OCI-LY7 (cell line): Measurements from ENCODE around the gene ZFTA. TPM values are rescaled to one million over a fixed set of nuclear protein-coding genes. Genes with fewer than 3 reads are reported as not detected.

Experiments
- BruUV-seq: library from RNA; stranded (reverse); fragments of 400-500 nt; replicated peaks from 2 replicates; lab custom pipeline; 2021; lab: Mats Ljungman, UMichigan
- CTCF ChIA-PET: fragments of 300-600 bp; sonication (Branson Sonifier 250); formaldehyde crosslinking; loops from one replicate; lab custom pipeline; 2022; ENCODE audit warnings: antibody characterized with exemption; ENCODE audit not compliant: unreplicated experiment; lab: Charles Lee
- POLR2A ChIA-PET: fragments of 300-600 bp; sonication (Branson Sonifier 250); formaldehyde crosslinking; loops from one replicate; lab custom pipeline; 2022; ENCODE audit warnings: antibody characterized with exemption; lab: Charles Lee
- DNase-seq: peaks from one replicate; pipeline ENCODE4 v3.0.0-alpha.2; 2015; ENCODE audit warnings: low spot score
- H2AFZ ChIP-seq: fragments of 200-600 bp; sonication (generic), shearing (Covaris generic); 2 replicates; pipeline ENCODE4 v1.6.1; 2014; ENCODE audit warnings: mild to moderate bottlenecking, antibody characterized with exemption, low read length, moderate library complexity
- H3K27ac ChIP-seq: fragments of 200-600 bp; sonication (generic); 2 replicates; pipeline ENCODE4 v1.5.1; 2014; ENCODE audit warnings: mixed run types, low read depth, mild to moderate bottlenecking, moderate library complexity, low read length, inconsistent platforms; ENCODE audit not compliant: poor library complexity, severe bottlenecking
- H3K36me3 ChIP-seq: fragments of 200-600 bp; sonication (generic); 2 replicates; pipeline ENCODE4 v1.6.1; 2014; ENCODE audit warnings: mild to moderate bottlenecking, antibody characterized with exemption, low read length, moderate library complexity, mixed read lengths; ENCODE audit not compliant: insufficient read depth
- H3K4me1 ChIP-seq: fragments of 200-600 bp; sonication (generic); 2 replicates; pipeline ENCODE4 v1.5.1; 2014; ENCODE audit warnings: mild to moderate bottlenecking, low read length; ENCODE audit not compliant: insufficient read depth, poor library complexity, severe bottlenecking
- H3K4me2 ChIP-seq: fragments of 200-600 bp; sonication (generic); 2 replicates; pipeline ENCODE4 v1.6.1; 2014; ENCODE audit warnings: mild to moderate bottlenecking, low read length
- H3K4me3 ChIP-seq: fragments of 200-600 bp; sonication (generic); 2 replicates; pipeline ENCODE4 v1.5.1; 2014; ENCODE audit warnings: mild to moderate bottlenecking, low read depth, low read length; ENCODE audit not compliant: poor library complexity, severe bottlenecking
- H3K79me2 ChIP-seq: fragments of 200-600 bp; sonication (generic); 2 replicates; pipeline ENCODE4 v1.6.1; 2016; ENCODE audit warnings: low read depth, mild to moderate bottlenecking, low read length, moderate library complexity, mixed read lengths; ENCODE audit not compliant: insufficient read depth
- H3K9me2 ChIP-seq: fragments of 200-600 bp; sonication (generic); 2 replicates; pipeline ENCODE4 v1.6.1; 2016; ENCODE audit warnings: mild to moderate bottlenecking, low read length, mixed read lengths; ENCODE audit not compliant: insufficient read depth
- H3K9me3 ChIP-seq: fragments of 200-600 bp; sonication (generic); 2 replicates; pipeline ENCODE4 v1.6.1; 2014; ENCODE audit warnings: mild to moderate bottlenecking, mixed run types, low read length, mixed read lengths
- H4K20me1 ChIP-seq: fragments of 200-600 bp; sonication (generic); 2 replicates; pipeline ENCODE4 v1.6.1; 2014; ENCODE audit warnings: mild to moderate bottlenecking, antibody characterized with exemption, low read length, moderate library complexity, mixed read lengths; ENCODE audit not compliant: insufficient read depth
- CTCF ChIP-seq: fragments of 200-600 bp; sonication (generic); conservative IDR thresholded peaks from 2 replicates; pipeline ENCODE4 v1.5.1; 2014; ENCODE audit warnings: mild to moderate bottlenecking, antibody characterized with exemption, low read length, moderate library complexity, mixed read lengths
- EZH2phosphoT487 ChIP-seq: fragments of 200-600 bp; sonication (generic); IDR thresholded peaks from 2 replicates; pipeline ENCODE4 v1.6.1; 2018; ENCODE audit warnings: low read depth, borderline replicate concordance, mild to moderate bottlenecking, mixed run types, antibody characterized with exemption, low read length, moderate library complexity, mixed read lengths
- intact Hi-C: fragments of 100-400 bp; cut with micrococcal nuclease; formaldehyde crosslinking; loops from one replicate; pipeline ENCODE4 v1.10.0; 2022; ENCODE audit not compliant: unreplicated experiment
- total RNA-seq, 2 experiments: library from RNA; depleted of rRNA in 1 of 2; stranded (reverse); fragments of >200 nt in 1 of 2; shearing (Covaris generic) in 1 of 2; gene quantifications; 2 replicates each; pipeline ENCODE4 v1.2.3, GENCODE V29; 2014 to 2022

The ZFTA gene
- total RNA-seq, 2 experiments from 2014 or later, result 6.8 to 12.7 TPM

GRCh38 chr11:63756919-63757761 is 11.4 kb downstream of the ZFTA start:
- Histone ChIP-seq H3K27ac (no peak overlapping the region), H3K4me1 (no peaks in the 10 kb centered on the region), H3K9me2 (no peaks in the 10 kb centered on the region), H4K20me1 (no peaks in the 10 kb centered on the region), H3K4me3 (no peak overlapping the region), H3K4me2 (no peak overlapping the region), H3K36me3 (peaks cover 63% of the 10 kb centered on the region), H3K79me2 (no peaks in the 10 kb centered on the region), H2AFZ (no peak overlapping the region), H3K9me3 (no peaks in the 10 kb centered on the region)
- BruUV-seq, result no TSS peak
- no peak for DNase-seq
- TF ChIP-seq EZH2phosphoT487 (no peak), CTCF (no peak)
- intact Hi-C loops, result no loop called here
- ChIA-PET CTCF (no interaction called here), POLR2A (interaction anchor here (1.4 kb wide), 1 partner anchor 9 kb away, joined by 3 read pairs; no protein-coding TSS in a partner anchor)

- Histone ChIP-seq H3K9me2 (no peaks in the 10 kb centered on the region), H3K4me1 (no peaks in the 10 kb centered on the region), H3K9me3 (no peaks in the 10 kb centered on the region), H4K20me1 (no peaks in the 10 kb centered on the region), H3K79me2 (no peaks in the 10 kb centered on the region), H3K4me3 (no peak overlapping the region), H3K4me2 (no peak overlapping the region), H2AFZ (no peak overlapping the region), H3K36me3 (peaks cover 44% of the 10 kb centered on the region), H3K27ac (no peak overlapping the region)
- intact Hi-C loops, result no loop called here
- CTCF ChIA-PET, result no interaction called here
- POLR2A ChIA-PET, result interaction anchor here (0.9 kb wide), 1 partner anchor 77 kb away, joined by 3 read pairs; no protein-coding TSS in a partner anchor
- no peak for TF ChIP-seq EZH2phosphoT487
- TF ChIP-seq CTCF, result no peak
- DNase-seq, result no peak
- no TSS peak for BruUV-seq
Observed at GRCh38 chr11:63749624-63750023, 19.0 kb downstream of the ZFTA start.

GRCh38 chr11:63747011-63747410 is 21.6 kb downstream of the ZFTA start:
- Histone ChIP-seq H2AFZ (no peak overlapping the region), H3K4me3 (no peak overlapping the region), H3K27ac (no peak overlapping the region), H3K9me2 (no peaks in the 10 kb centered on the region), H4K20me1 (no peaks in the 10 kb centered on the region), H3K36me3 (peaks cover 24% of the 10 kb centered on the region; the same call in 1 of the 2 replicates), H3K9me3 (no peaks in the 10 kb centered on the region), H3K79me2 (no peaks in the 10 kb centered on the region), H3K4me2 (no peak overlapping the region), H3K4me1 (no peaks in the 10 kb centered on the region)
- DNase-seq, result no peak
- no peak for TF ChIP-seq CTCF
- TF ChIP-seq EZH2phosphoT487, result no peak
- intact Hi-C loops, result no loop called here
- no TSS peak for BruUV-seq
- ChIA-PET CTCF (no interaction called here), POLR2A (no interaction called here)
